OCI-LY7 (cell line): ENCODE measurements around the gene RAB20. TPM values are rescaled to one million over a fixed set of nuclear protein-coding genes. Genes with fewer than 3 reads are reported as not detected.

Experiments
- BruUV-seq: library from RNA; stranded (reverse); fragments of 400-500 nt; replicated peaks from 2 replicates; lab custom pipeline; 2021; lab: Mats Ljungman, UMichigan
- CTCF ChIA-PET: fragments of 300-600 bp; sonication (Branson Sonifier 250); formaldehyde crosslinking; loops from one replicate; lab custom pipeline; 2022; ENCODE audit warnings: antibody characterized with exemption; ENCODE audit not compliant: unreplicated experiment; lab: Charles Lee
- POLR2A ChIA-PET: fragments of 300-600 bp; sonication (Branson Sonifier 250); formaldehyde crosslinking; loops from one replicate; lab custom pipeline; 2022; ENCODE audit warnings: antibody characterized with exemption; lab: Charles Lee
- DNase-seq: peaks from one replicate; pipeline ENCODE4 v3.0.0-alpha.2; 2015; ENCODE audit warnings: low spot score
- H2AFZ ChIP-seq: fragments of 200-600 bp; sonication (generic), shearing (Covaris generic); 2 replicates; pipeline ENCODE4 v1.6.1; 2014; ENCODE audit warnings: mild to moderate bottlenecking, antibody characterized with exemption, low read length, moderate library complexity
- H3K27ac ChIP-seq: fragments of 200-600 bp; sonication (generic); 2 replicates; pipeline ENCODE4 v1.5.1; 2014; ENCODE audit warnings: mixed run types, low read depth, mild to moderate bottlenecking, moderate library complexity, low read length, inconsistent platforms; ENCODE audit not compliant: poor library complexity, severe bottlenecking
- H3K36me3 ChIP-seq: fragments of 200-600 bp; sonication (generic); 2 replicates; pipeline ENCODE4 v1.6.1; 2014; ENCODE audit warnings: mild to moderate bottlenecking, antibody characterized with exemption, low read length, moderate library complexity, mixed read lengths; ENCODE audit not compliant: insufficient read depth
- H3K4me1 ChIP-seq: fragments of 200-600 bp; sonication (generic); 2 replicates; pipeline ENCODE4 v1.5.1; 2014; ENCODE audit warnings: mild to moderate bottlenecking, low read length; ENCODE audit not compliant: insufficient read depth, poor library complexity, severe bottlenecking
- H3K4me2 ChIP-seq: fragments of 200-600 bp; sonication (generic); 2 replicates; pipeline ENCODE4 v1.6.1; 2014; ENCODE audit warnings: mild to moderate bottlenecking, low read length
- H3K4me3 ChIP-seq: fragments of 200-600 bp; sonication (generic); 2 replicates; pipeline ENCODE4 v1.5.1; 2014; ENCODE audit warnings: mild to moderate bottlenecking, low read depth, low read length; ENCODE audit not compliant: poor library complexity, severe bottlenecking
- H3K79me2 ChIP-seq: fragments of 200-600 bp; sonication (generic); 2 replicates; pipeline ENCODE4 v1.6.1; 2016; ENCODE audit warnings: low read depth, mild to moderate bottlenecking, low read length, moderate library complexity, mixed read lengths; ENCODE audit not compliant: insufficient read depth
- H3K9me2 ChIP-seq: fragments of 200-600 bp; sonication (generic); 2 replicates; pipeline ENCODE4 v1.6.1; 2016; ENCODE audit warnings: mild to moderate bottlenecking, low read length, mixed read lengths; ENCODE audit not compliant: insufficient read depth
- H3K9me3 ChIP-seq: fragments of 200-600 bp; sonication (generic); 2 replicates; pipeline ENCODE4 v1.6.1; 2014; ENCODE audit warnings: mild to moderate bottlenecking, mixed run types, low read length, mixed read lengths
- H4K20me1 ChIP-seq: fragments of 200-600 bp; sonication (generic); 2 replicates; pipeline ENCODE4 v1.6.1; 2014; ENCODE audit warnings: mild to moderate bottlenecking, antibody characterized with exemption, low read length, moderate library complexity, mixed read lengths; ENCODE audit not compliant: insufficient read depth
- CTCF ChIP-seq: fragments of 200-600 bp; sonication (generic); conservative IDR thresholded peaks from 2 replicates; pipeline ENCODE4 v1.5.1; 2014; ENCODE audit warnings: mild to moderate bottlenecking, antibody characterized with exemption, low read length, moderate library complexity, mixed read lengths
- EZH2phosphoT487 ChIP-seq: fragments of 200-600 bp; sonication (generic); IDR thresholded peaks from 2 replicates; pipeline ENCODE4 v1.6.1; 2018; ENCODE audit warnings: low read depth, borderline replicate concordance, mild to moderate bottlenecking, mixed run types, antibody characterized with exemption, low read length, moderate library complexity, mixed read lengths
- intact Hi-C: fragments of 100-400 bp; cut with micrococcal nuclease; formaldehyde crosslinking; loops from one replicate; pipeline ENCODE4 v1.10.0; 2022; ENCODE audit not compliant: unreplicated experiment
- total RNA-seq, 2 experiments: library from RNA; depleted of rRNA in 1 of 2; stranded (reverse); fragments of >200 nt in 1 of 2; shearing (Covaris generic) in 1 of 2; gene quantifications; 2 replicates each; pipeline ENCODE4 v1.2.3, GENCODE V29; 2014 to 2022

RAB20 gene
- total RNA-seq, 2 experiments from 2014 or later, result not detected

GRCh38 chr13:110503037-110503901 lies 58.3 kb downstream of the RAB20 start:
- Histone ChIP-seq H3K4me2 (no peak overlapping the region), H3K79me2 (no peaks in the 10 kb centered on the region), H3K36me3 (no peaks in the 10 kb centered on the region), H2AFZ (no peak overlapping the region), H3K4me3 (no peak overlapping the region), H3K27ac (no peak overlapping the region), H3K9me2 (no peaks in the 10 kb centered on the region), H4K20me1 (no peaks in the 10 kb centered on the region), H3K9me3 (no peaks in the 10 kb centered on the region), H3K4me1 (no peaks in the 10 kb centered on the region)
- intact Hi-C loops, result no loop called here
- no peak for DNase-seq
- CTCF ChIA-PET, result no interaction called here
- POLR2A ChIA-PET, result no interaction called here
- no TSS peak for BruUV-seq
- TF ChIP-seq CTCF (no peak), EZH2phosphoT487 (no peak)

- H4K20me1 ChIP-seq, result no peaks in the 10 kb centered on the region
- no peak for DNase-seq
- no peak overlapping the region for H3K4me2 ChIP-seq
- H3K4me3 ChIP-seq, result no peak overlapping the region
- H3K36me3 ChIP-seq, result no peaks in the 10 kb centered on the region
- no peaks in the 10 kb centered on the region for H3K79me2 ChIP-seq
- H3K27ac ChIP-seq, result no peak overlapping the region
- no peaks in the 10 kb centered on the region for H3K9me3 ChIP-seq
- no peak for TF ChIP-seq CTCF
- no peak for TF ChIP-seq EZH2phosphoT487
- intact Hi-C loops, result no loop called here
- no peaks in the 10 kb centered on the region for H3K4me1 ChIP-seq
- H3K9me2 ChIP-seq, result no peaks in the 10 kb centered on the region
- POLR2A ChIA-PET, result no interaction called here
- CTCF ChIA-PET, result no interaction called here
- BruUV-seq, result no TSS peak
- H2AFZ ChIP-seq, result no peak overlapping the region
These were observed 60.3 kb downstream of the RAB20 start for GRCh38 chr13:110501188-110501587.

- ChIA-PET CTCF (no interaction called here), POLR2A (no interaction called here)
- no TSS peak for BruUV-seq
These were observed 61.2 kb downstream of the RAB20 start for GRCh38 chr13:110500341-110500740.

More at GRCh38 chr13:110500341-110500740, 61.2 kb downstream of the RAB20 start:
- H4K20me1 ChIP-seq, result no peaks in the 10 kb centered on the region
- intact Hi-C loops, result no loop called here
- TF ChIP-seq EZH2phosphoT487 (no peak), CTCF (no peak)
- H3K4me3 ChIP-seq, result no peak overlapping the region
- H3K9me2 ChIP-seq, result no peaks in the 10 kb centered on the region
- no peaks in the 10 kb centered on the region for H3K9me3 ChIP-seq
- no peaks in the 10 kb centered on the region for H3K36me3 ChIP-seq
- H3K79me2 ChIP-seq, result no peaks in the 10 kb centered on the region
- no peak overlapping the region for H3K4me2 ChIP-seq
- no peak overlapping the region for H3K27ac ChIP-seq
- H2AFZ ChIP-seq, result no peak overlapping the region
- H3K4me1 ChIP-seq, result no peaks in the 10 kb centered on the region
- DNase-seq, result no peak
